Tibial artery (tissue), 4 donors: ENCODE measurements around the gene SULF2.
A peak's percentile ranks its signal among the peaks of the same experiment; 100 is the strongest.

Source experiments
- DNase-seq, 2 donors: peaks; one replicate each; pipeline ENCODE4 v3.0.0-alpha.2; 2019
- H3K27ac ChIP-seq, 2 donors: fragments of 200-600 bp; sonication (generic) in 1 of 2; 1 replicate in 1 of 2; 2 replicates in 1 of 2; pipeline ENCODE4 v1.5.1; 2018 to 2019; ENCODE audit warnings: mild to moderate bottlenecking in 1 of 2
- H3K27me3 ChIP-seq, 2 donors: fragments of 200-600 bp; sonication (generic) in 1 of 2; one replicate each; pipeline versions ENCODE4 v1.5.1 to v1.6.0; 2016 to 2019
- H3K36me3 ChIP-seq, 3 donors: fragments of 200-600 bp; sonication (generic) in 2 of 3; one replicate each; pipeline ENCODE4 v1.5.1; 2016 to 2019; ENCODE audit warnings: mild to moderate bottlenecking in 2 of 3
- H3K4me1 ChIP-seq, 4 donors: fragments of 200-600 bp; sonication (generic) in 2 of 4; 1 replicate in 3 of 4; 2 replicates in 1 of 4; pipeline ENCODE4 v1.5.1; 2016 to 2019
- H3K4me3 ChIP-seq, 2 donors: fragments of 200-600 bp; sonication (generic) in 1 of 2; 1 replicate in 1 of 2; 2 replicates in 1 of 2; pipeline ENCODE4 v1.5.1; 2018 to 2019; ENCODE audit warnings: mild to moderate bottlenecking in 2 of 2
- H3K9me3 ChIP-seq, 3 donors: fragments of 200-600 bp; sonication (generic) in 1 of 3; one replicate each; pipeline ENCODE4 v1.5.1; 2016 to 2019
- CTCF ChIP-seq, 2 experiments: fragments of 200-600 bp in 1 of 2; fragments of 450-650 bp in 1 of 2; IDR thresholded peaks; one replicate each; pipeline ENCODE4 v1.5.1; 2017 to 2019; ENCODE audit warnings: antibody characterized with exemption in 2 of 2, mild to moderate bottlenecking in 1 of 2, moderate library complexity in 1 of 2
- intact Hi-C: fragments of 100-400 bp; cut with DNase I; formaldehyde crosslinking; loops from one replicate; pipeline ENCODE4 v1.15.0; 2023; ENCODE audit warnings: low total_unique reads

Gene SULF2

GRCh38 chr20:47668313-47669151 is 116.7 kb downstream of the SULF2 start:
- DNase-seq = peak in 1 of 2 donors; percentile 51
- Histone ChIP-seq H3K36me3 (peaks cover 0 to 60% (median 13%) of the 10 kb centered on the region in 3 donors), H3K27ac (no peak overlapping the region), H3K4me3 (no peak overlapping the region), H3K4me1 (peaks cover 0 to 7% (median 4%) of the 10 kb centered on the region in 4 donors), H3K9me3 (no peaks in the 10 kb centered on the region), H3K27me3 (no peaks in the 10 kb centered on the region)
- TF ChIP-seq CTCF (IDR thresholded peaks at IDR 0.05) = no peak
- intact Hi-C loops = no loop called here

- no peak overlapping the region for H3K27ac ChIP-seq
- no peaks in the 10 kb centered on the region for H3K9me3 ChIP-seq
- H3K27me3 ChIP-seq = no peaks in the 10 kb centered on the region
- no peak for TF ChIP-seq CTCF (IDR thresholded peaks at IDR 0.05)
- peak in 1 of 2 donors; percentile 51 for DNase-seq
- intact Hi-C loops = no loop called here
- peaks cover 4 to 15% (median 12%) of the 10 kb centered on the region in 4 donors for H3K4me1 ChIP-seq
- no peak overlapping the region for H3K4me3 ChIP-seq
- H3K36me3 ChIP-seq = peaks cover 0 to 55% (median 13%) of the 10 kb centered on the region in 3 donors
Measured at GRCh38 chr20:47667531-47668312, 117.6 kb downstream of the SULF2 start.

- no peak for DNase-seq
- intact Hi-C loops = no loop called here
- H3K36me3 ChIP-seq = peaks cover 0 to 53% (median 15%) of the 10 kb centered on the region in 3 donors
- H3K9me3 ChIP-seq = no peaks in the 10 kb centered on the region
- no peak for TF ChIP-seq CTCF (IDR thresholded peaks at IDR 0.05)
- no peaks in the 10 kb centered on the region for H3K27me3 ChIP-seq
- H3K27ac ChIP-seq = no peak overlapping the region
- no peak overlapping the region for H3K4me3 ChIP-seq
- H3K4me1 ChIP-seq = peaks cover 4 to 18% (median 12%) of the 10 kb centered on the region in 4 donors
Measured at GRCh38 chr20:47667086-47667485, 118.2 kb downstream of the SULF2 start.

- no peaks in the 10 kb centered on the region for H3K27me3 ChIP-seq
- DNase-seq = peak in 1 of 2 donors; percentile 62
- no peak overlapping the region for H3K4me3 ChIP-seq
- H3K4me1 ChIP-seq = peaks cover 4 to 18% (median 12%) of the 10 kb centered on the region in 4 donors
- H3K9me3 ChIP-seq = no peaks in the 10 kb centered on the region
- H3K27ac ChIP-seq = no peak overlapping the region
- H3K36me3 ChIP-seq = peaks cover 0 to 53% (median 23%) of the 10 kb centered on the region in 3 donors
- intact Hi-C loops = no loop called here
- no peak for TF ChIP-seq CTCF (IDR thresholded peaks at IDR 0.05)
Measured at GRCh38 chr20:47666304-47666703, 119.0 kb downstream of the SULF2 start.

- no peaks in the 10 kb centered on the region for H3K9me3 ChIP-seq
Measured at GRCh38 chr20:47665221-47665991, 119.9 kb downstream of the SULF2 start.

More at GRCh38 chr20:47665221-47665991, 119.9 kb downstream of the SULF2 start:
- peaks cover 4 to 24% (median 14%) of the 10 kb centered on the region in 4 donors for H3K4me1 ChIP-seq
- DNase-seq = peak in 1 of 2 donors; percentile 60
- intact Hi-C loops = no loop called here
- H3K36me3 ChIP-seq = peaks cover 0 to 52% (median 29%) of the 10 kb centered on the region in 3 donors
- no peak overlapping the region for H3K4me3 ChIP-seq
- TF ChIP-seq CTCF (IDR thresholded peaks at IDR 0.05) = no peak
- H3K27me3 ChIP-seq = no peaks in the 10 kb centered on the region
- H3K27ac ChIP-seq = no peak overlapping the region
